GM12874 (cell line): ENCODE measurements around the gene FLT1.

ENCODE experiments used
- TF ChIP-seq, protein P1 (sequence below): IDR thresholded peaks from 2 replicates; pipeline ENCODE4 v1.5.1; 2011; ENCODE audit warnings: low read depth, mild to moderate bottlenecking, control low read depth, low read length, moderate library complexity; ENCODE audit not compliant: insufficient read depth

FLT1 gene

GRCh38 chr13:28455580-28456194 lies 39.2 kb downstream of the FLT1 start:
- TF ChIP-seq, protein P1, sequence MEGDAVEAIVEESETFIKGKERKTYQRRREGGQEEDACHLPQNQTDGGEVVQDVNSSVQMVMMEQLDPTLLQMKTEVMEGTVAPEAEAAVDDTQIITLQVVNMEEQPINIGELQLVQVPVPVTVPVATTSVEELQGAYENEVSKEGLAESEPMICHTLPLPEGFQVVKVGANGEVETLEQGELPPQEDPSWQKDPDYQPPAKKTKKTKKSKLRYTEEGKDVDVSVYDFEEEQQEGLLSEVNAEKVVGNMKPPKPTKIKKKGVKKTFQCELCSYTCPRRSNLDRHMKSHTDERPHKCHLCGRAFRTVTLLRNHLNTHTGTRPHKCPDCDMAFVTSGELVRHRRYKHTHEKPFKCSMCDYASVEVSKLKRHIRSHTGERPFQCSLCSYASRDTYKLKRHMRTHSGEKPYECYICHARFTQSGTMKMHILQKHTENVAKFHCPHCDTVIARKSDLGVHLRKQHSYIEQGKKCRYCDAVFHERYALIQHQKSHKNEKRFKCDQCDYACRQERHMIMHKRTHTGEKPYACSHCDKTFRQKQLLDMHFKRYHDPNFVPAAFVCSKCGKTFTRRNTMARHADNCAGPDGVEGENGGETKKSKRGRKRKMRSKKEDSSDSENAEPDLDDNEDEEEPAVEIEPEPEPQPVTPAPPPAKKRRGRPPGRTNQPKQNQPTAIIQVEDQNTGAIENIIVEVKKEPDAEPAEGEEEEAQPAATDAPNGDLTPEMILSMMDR: no peak

DNA sequence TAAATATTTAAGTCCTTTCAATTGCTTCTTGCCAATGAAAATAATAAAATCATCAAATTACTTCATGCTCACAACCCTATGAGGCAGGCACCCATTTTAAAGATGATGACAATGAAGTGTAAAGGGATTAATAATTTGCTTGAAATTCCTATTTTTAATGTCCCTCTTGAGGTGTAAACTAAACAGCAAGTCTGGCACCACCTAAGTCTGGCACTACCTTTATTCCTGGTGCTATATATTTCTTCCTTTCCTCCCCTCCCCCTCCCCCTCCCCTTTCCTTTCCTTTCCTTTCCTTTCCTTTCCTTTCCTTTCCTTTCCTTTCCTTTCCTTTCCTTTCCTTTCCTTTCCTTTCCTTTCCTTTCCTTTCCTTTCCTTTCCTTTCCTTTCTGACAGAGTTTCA lies 42.2 kb downstream of the FLT1 start:
- TF ChIP-seq, protein P1: no peak

DNA sequence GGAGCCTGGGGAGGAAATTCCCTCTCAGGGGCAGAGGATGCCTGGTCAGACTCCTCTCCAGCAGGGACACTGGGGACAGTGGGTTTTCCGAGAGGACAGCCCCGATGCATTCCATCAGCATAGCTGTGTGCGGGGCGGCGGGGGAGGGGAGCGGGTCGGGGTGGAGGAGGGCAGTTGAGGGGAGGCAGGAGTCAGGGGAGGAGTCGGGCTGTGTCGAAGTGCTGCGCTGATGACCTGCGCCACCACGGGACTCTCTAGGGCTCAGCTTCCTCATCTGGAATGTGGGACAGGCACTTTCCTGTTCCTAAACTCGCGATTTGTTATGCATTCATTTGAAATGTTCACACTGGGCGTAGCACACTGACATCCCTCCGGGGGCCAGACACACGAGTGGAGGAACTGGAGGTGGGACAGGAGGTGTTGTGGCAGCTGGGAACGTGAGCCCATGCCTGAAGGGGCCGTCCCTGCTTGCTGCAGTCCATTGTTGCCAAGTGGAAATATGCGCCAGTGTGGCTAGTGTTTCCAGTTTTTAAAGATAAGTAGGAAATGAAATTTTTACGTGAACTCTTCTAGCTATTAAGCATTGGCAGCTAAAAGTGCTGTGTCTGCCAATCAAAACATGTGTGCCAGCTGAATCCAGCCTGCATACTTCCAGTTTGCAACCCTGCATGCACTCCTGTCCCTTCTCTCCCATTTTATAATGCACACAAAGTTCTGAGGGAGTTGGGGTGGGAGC lies 43.3 kb downstream of the FLT1 start:
- TF ChIP-seq, protein P1: no peak

DNA sequence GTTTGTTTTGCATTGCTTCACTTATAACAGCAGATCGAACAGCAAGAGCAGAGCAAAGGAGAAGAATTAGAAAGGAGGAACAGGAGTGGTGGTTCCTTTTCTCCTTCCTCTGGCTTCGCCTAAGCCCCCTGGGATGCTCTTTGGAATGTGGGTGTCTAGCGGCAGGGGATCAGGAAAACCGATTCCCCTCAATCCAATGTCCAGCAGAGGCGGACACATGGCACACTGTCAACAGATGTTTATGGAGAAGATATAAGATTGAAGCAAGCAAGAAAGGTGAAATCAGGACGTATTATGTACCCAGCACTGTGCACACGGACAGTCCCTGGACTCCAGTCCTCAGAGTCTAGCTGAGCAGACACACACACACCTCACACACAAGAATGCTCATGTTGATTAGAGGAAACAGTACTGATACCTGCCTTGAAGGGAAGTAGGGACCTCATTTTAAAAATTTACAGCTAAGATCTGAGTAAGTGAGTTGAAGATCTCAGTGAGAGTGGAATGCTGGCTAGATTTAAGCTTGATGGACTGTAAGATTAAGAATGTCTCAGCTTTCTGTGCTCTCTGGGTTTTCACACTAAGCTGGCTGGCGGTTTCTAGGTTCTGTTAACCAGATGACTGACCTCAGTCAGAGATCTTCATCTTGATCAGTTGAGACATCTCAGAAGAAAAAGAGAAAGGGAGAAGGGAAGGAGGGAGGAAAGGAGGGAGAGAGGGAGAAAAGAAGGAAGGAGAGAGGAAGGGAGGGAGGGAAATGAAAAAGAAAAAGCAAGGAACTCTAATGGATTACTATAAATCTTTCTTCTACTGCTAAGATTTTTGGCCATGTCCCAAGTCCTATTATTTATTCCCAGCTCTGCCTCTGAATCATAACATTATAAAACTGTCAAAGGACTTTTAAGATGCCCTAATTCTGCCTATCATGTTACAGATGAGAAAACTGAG lies 44.8 kb downstream of the FLT1 start:
- TF ChIP-seq, protein P1: no peak

GRCh38 chr13:28448651-28449358 lies 46.1 kb downstream of the FLT1 start:
- TF ChIP-seq, protein P1: no peak

- TF ChIP-seq, protein P1: no peak
Measured at GRCh38 chr13:28447989-28448388, 46.9 kb downstream of the FLT1 start.
